ENCODE measurements around the gene FRAT1.
A peak's percentile ranks its signal among the peaks of the same experiment; 100 is the strongest.

FRAT1 gene

DNA sequence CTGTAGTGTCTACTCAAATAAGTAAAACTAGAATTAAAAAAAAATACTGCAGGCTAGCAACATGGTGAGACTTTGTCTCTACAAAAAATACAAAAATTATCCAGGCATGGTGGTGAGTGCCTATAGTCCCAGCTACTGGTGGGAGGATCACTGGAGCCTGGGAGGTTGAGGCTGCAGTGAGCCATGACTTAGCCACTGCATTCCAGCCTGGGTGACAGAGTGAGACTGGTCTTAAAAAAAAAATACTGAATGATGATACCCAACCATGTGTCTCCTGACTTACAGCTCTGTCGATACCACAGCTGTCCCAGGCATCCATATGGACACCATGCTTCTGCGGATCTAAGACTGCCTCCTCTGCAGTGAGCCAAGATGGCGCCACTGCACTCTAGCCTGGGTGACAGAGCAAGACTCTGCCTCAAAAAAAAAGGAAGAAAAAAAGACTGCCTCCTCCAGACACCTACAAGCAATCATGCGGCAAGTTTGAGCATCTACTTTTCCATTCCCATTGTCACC lies 7.9 kb upstream of the FRAT1 start:
- no peak for DNase-seq

DNA sequence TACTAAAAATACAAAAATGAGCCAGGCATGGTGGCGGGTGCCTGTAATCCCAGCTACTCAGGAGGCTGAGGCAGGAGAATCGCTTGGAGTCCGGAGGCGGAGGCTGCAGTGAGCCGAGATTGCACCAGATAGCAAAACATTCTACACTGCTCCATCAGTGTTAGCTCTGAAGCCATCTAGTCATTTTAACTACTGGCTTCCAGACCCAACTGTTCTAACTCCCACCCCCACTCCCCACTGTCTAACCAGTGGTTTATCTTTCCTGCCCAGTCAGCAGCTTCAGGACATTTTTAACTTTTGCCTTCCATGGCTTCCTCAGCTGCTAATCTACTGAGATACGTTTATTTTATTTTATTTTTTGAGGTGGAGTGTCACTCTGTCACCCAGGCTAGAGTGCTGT lies 6.2 kb upstream of the FRAT1 start:
- no peak for DNase-seq

DNA sequence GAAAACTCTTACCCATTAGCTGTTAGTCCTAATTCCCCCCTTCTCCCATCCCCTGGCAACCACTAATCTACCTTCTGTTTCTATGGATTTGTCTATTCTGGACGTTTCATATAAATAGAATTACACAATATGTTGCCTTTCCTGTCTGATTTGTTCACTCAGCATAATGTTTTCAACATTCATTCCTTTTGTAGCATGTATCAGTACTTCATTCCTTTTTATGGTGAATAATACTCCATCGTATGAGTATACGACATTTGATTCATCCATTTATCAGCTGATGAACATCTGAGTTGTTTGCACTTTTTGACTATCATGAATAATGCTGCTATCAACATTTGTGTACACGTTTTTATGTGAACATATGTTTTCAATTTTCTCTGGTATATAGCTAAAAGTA lies 4.4 kb upstream of the FRAT1 start:
- DNase-seq = no peak

DNA sequence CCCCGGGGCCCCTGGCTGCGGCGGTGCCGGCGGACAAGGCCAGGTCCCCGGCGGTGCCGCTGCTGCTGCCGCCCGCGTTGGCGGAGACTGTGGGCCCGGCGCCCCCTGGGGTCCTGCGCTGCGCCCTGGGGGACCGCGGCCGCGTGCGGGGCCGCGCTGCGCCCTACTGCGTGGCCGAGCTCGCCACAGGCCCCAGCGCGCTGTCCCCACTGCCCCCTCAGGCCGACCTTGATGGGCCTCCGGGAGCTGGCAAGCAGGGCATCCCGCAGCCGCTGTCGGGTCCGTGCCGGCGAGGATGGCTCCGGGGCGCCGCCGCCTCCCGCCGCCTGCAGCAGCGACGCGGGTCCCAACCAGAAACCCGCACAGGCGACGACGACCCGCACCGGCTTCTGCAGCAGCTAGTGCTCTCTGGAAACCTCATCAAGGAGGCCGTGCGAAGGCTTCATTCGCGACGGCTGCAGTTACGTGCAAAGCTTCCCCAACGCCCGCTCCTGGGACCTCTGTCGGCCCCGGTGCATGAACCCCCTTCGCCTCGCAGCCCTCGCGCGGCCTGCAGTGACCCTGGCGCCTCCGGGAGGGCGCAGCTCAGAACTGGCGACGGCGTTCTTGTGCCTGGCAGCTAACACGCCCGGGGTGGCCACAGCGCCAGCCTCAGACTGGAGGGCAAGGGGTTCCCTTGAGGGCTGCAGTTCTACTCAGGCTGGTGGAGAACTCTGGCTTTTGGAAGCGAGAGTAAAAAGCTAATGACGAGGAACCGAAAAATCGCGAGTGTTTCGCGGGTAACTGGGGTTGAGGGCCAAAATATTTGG lies 804 bp downstream of the FRAT1 start:
- DNase-seq = peak; percentile 26 to 44

DNA sequence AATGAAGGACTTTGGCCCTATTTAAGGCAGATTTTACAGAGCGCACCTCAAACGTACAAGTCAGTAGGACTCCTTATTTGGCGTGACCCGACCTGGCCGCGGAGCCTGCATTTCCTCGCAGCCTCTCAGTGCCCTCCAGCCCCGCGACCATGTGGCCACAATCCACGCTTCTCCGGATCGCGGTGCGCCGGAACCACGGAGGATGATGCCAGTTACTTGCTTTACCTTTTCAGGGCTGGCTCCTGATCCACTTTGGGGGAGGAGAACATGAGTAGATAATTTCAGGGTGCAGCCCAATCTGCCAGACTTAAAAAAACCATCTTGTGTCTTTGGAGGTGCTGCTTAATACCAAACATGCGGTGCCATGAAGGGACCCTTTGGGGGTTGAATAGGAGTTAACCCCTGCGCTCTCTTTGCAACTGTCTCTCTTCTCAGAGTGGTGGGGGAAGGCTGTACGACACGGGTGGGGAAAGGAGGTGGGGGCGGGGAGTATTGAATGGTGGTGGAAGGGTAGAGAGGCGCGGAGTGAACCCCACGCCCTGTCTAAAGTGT lies 1.5 kb downstream of the FRAT1 start:
- no peak for DNase-seq

DNA sequence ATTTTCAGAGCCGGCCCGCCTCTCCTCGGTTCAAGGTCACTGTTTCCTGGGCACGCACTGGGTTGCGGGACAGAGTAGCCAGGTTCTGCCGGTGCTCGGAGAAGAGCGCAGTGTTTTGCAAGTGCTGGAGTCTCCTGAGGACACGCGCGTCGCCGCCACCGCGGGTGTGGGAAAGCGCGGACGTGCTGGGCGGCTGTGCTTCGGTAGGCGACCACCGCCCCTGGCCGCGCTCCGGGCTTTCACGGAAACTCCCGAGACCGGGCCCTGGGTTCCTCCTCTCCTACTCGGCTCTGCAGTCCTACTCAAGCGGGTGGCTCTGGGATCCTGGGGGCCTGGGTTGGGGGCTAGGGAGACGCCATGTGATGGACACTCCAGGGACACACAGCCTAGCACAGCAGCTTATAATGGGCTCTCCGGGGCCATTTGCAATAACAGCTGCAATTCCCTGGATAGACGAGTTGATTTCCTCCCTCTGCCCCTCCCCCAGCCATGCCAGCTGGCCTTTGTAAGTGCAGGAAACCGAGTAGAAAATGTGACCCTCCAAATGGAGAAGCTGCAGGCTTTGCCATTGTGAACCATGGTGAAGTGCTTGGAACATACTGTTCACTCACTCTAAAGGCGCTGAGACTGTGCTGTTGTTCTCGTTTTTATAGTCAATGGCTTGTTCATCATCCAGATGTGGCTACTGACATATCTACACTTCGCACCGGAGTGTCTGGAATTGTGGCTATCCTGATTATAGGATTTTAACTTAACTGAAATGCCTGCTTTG lies 2.1 kb downstream of the FRAT1 start:
- DNase-seq = peak; percentile 4 to 14

DNA sequence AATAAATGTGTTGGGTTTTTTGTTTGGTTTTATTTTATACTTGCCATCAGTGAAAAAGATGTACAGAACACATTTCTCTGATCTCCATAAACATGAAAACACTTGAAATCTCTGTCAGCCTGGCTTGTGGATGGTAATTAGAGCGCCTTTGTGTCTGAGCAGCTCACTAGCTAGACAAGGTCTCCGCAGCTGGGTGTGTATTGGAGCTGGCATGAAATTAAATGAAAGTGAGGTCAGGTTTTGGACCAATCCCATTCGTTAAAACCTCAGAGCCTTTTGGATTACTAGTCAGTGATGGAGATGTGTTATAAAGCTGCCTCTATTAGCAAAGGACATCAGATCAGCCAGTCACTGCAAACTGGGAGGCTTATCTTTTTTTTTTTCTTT lies 2.7 kb downstream of the FRAT1 start:
- DNase-seq = no peak

DNA sequence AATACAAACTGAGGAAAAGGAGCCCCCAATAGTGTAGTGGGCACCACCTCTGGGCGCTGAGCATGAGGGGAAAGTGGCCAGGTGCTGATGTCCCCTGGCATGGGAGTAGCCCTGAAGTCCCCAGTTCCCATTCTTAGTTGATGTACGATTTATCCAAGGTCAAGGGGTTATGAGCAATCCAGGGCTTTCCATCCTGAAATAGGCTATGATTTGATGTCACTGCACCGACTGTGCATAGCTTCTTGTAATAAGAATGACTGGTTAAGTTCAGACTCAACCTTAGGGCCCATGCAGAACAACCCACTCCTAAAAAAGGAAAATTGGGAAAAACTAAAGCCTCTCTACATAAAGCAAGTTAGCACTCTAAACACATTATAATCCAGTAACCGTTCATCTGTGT lies 4.4 kb downstream of the FRAT1 start:
- no peak for DNase-seq

DNA sequence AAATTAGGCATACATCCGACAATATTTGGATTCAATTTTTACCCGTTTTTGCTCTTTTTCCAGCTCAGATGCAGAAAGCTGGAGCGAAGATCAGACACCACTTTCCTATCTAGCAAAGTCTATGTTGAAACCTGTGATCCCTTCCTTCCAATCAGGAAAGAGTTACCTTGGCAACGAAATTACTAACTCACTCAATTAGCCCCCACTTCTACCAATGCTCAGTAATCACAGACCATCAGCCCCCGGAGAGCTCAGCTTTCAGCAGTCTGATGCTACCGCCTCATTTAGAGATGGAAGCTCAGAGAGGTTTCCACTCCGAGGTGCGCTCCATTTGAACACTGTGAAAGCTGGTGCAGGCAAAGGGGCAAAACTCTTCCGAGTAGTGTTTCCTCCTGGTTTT lies 6.7 kb downstream of the FRAT1 start:
- no peak for DNase-seq

DNA sequence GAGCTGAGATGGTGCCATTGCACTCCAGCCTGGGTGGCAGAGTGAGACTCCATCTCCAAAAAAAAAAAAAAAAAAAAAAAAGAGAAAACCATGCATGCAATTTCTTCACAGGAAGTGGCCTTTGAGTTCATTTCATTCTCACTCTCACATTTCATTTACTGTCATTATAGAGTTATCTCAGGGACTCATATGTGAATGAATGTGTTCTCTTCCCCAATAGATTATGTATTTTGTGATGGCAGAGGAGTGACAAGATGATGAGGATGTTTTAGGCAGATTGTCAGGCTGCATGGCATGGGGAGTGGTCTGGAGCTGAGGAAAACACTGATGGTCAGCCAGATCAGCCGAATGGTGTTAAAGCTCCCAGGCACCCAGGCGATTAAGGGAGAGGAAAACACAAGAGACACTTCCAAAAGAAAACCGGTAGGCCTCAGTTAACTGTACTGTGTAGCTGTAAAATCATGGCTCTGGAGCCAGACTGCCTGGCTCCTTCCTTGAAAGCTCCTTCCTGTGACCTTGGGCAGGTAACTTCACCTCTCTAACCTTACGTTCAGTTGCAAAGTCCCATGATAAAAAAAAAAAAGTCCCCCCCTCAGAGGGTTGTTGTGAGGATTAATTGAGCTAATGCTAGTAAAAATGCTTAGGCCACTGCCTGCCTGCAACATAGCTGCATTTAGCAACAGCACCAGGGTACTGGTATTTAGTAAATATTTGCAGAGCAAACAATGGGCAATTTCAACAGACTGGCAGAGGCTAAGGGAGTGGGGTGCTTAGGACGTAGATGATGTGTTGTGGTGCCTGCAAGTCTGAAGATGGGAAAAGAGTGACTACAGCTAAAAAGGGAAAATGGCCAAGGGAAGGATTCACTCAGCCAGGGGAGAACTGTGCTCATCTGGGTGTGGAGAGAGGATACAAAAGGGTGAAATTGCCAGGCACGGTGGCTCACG lies 8.6 kb downstream of the FRAT1 start:
- no peak for DNase-seq

DNA sequence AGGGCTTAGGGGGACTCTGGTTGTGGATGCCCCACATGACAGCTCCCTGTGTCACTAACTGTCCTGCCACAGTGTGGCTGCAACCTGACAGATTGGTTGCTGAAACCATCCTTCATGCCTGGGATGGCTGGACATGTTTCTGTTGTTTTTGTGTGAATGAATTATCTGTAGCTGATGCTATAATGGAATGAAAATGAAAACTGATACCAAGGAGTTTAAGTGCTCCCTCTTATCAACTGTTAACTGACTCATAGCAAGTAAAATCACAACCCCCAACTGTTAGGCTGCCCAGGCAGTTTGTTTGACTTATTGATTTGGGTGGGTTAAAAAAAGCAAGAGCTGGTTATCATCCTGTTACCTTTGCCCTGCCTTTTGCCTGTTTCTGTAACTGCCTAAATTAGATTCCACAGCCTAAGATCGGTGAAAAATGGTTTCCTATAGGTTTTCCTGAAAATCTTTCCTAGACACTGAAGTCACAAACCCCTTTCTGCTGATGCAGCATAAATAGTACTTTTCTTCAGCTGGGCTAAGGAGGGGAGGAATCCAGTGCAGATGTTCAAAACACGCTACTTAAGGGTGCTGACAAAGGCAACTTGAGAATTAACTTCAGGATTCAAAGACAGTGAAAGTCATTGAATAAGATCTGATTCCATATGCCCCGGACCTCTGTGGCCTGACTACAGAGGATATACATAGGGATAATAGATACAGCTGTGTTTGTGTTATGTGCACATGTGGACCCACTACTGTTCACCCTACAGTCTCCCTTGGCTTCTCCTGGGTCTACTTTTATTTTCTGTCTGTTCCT lies 9.8 kb downstream of the FRAT1 start:
- DNase-seq = no peak

DNA sequence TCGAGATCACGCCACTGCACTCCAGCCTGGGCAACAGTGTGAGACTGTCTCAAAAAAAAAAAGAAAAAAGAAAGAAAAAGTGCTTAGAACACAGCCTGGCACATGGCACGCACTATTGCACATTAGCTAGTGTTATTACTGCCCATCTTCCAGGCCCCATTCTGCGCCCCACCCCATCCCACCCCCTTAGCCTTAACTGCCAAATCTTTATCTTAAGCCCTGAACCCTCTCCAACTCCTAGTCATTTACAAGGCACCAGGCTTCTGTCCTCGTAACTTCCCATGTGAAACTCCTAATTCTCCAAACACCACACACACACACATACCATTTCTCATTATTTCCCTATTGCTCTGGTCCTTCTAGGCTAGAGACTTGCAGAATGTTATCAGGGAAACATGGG lies 10.7 kb downstream of the FRAT1 start:
- no peak for DNase-seq

DNA sequence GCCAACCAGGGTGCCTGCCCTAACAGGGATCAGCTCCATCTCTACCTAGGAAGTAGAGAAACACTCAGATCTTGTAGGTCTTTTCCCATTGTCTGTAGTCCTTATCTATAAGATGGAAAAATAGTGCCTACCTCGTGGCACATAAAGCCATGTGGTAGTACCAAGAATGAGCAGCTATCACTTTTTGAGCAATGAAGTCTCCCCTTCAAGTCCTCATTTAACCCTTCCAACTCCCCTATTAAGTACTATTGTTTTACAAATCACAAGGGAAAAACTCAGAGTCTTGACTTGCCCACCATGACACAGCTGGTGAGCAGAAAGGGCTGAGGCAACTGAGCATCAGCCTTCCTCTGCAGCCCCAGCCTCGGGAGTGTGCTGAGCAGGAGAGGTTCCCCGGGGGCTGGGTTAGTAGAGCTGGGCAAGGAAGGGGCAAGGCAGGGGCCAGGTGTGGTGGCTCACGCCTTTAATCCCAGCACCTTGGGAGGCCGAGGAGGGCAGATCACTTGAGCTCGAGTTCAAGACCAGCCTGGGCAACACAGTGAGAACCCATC lies 12.2 kb downstream of the FRAT1 start:
- DNase-seq = no peak

DNA sequence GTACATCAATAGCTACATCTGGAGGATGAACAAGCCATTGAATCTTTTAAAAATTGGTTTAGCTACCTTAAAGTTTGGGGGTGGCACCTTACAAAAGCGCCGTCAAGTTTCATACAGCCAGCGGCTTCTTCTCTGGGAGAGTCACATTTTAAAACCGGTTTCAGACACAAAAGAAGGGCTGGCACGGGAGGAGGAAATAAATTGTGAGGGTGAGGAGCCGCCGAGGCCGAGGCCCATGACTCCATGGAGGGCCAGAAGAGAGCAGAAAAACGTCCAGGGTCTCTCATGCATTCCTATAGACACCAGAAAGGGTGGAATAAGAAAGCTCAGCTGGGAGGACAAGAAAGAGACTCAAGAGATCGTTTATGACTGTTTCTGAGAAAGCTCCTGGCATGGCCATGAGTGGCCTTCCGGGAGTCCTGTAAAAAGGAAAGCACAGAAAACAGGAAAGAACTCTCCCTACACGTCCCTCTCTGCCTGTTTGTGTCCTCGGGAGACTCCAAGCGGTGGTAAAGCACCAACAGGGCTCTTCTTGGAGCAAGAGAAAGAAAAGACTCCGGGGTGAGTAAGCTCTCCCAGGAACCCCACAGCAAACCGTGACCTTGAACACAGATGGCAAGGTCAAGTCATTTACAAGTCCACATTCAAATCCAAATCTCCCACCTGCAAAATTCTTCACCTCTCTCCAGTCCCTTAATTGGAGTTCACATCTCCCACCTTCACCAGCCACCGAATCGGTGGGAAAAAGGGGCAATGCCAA lies 13.7 kb downstream of the FRAT1 start:
- no peak for DNase-seq

DNA sequence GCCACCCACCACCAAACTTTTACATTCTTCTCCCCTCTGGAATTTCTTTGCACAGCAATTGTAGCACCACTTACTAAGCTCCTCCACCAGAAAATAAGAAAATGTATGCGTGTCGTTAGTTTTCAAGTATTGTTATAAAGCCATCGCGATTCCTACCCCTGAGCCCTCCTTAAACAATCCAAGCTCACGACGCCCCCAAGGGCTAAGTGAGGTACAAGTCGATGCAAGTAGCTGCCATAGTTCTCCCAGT lies 14.2 kb downstream of the FRAT1 start:
- DNase-seq = peak in 1 of 2 donors; percentile 43

DNA sequence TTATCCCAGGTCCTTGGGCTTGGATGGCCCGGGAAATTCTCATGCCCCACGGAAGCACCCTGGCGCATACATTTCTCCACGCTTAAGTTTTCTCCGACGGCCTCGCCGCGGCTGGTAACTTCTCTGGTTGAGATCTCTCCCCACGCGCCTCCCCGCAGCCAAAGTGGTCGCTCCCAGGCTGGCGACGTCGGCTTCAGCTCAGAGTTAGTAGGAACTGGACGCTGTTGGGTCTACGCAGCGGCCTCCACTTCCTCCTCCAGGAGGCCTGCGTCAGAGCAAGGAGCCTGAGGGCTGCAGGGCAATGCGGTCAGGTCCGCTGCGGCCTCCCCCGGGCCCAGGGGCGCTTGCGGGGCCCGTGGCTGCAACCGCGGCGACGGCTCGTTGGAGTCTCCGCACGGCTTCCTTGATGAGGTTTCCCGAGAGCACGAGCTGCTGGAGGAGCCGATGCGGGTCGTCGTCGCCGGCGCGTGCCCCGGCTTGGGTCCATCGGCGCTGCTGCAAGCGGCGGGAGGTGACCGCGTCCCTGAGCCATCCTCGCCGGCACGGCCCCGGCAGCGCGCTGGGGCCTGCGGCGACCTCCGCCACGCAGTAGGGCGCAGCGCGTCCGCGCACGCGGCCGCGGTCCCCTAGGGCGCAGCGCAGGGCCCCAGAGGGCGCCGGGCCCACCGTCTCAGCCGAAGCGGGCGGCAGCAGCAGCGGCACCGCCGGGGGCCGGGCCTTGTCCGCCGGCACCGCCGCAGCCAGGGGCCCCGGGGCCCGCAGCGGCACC lies 14.7 kb downstream of the FRAT1 start:
- peak; percentile 38 to 43 for DNase-seq

DNA sequence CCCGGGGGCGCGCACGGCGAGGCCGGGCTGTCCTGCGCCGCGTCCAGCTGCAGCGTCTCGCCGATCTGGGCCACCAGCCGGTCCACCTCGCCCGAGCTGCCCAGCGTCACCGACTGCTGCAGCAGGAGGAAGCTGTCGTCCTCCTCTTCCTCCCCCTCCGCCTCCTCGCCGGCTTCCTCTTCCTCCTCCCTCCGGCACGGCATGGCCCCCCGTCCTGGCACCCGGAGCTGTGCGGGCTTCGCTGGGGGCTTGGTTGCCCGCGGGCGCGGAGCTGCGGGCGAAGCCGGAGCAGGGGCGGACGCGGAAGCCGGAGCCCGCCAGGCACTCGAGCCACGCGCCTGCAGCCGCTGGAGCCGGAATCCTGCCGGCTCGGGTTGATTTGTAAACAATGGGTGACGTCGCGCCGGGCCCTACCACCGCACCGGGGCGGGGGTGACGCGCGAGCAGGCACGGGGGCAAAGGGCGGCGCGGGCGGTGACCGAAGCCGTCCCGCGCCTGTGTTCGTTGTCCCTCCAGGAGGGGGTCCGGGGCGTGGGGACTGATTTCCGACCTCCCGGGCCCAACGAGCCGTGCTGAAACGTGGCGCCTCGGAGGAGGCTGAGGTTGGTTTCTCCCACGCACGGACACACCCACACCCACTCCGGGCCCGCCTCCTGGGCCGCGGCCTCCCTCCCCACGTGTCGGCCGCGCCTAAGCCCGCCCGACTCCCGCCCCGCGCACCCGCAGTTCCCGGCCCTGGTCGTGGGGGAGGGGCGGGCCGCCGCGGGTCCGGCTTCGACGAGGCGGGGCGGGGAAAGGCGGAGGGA lies 15.5 kb downstream of the FRAT1 start, which contains the start of gene FRAT2:
Gene FRAT2, minus strand, starts transcription at position 360 of the 806 bp plus-strand sequence. Its CDS starts 157 bp downstream, at position 203.
- peak; percentile 64 to 92 for DNase-seq

DNA sequence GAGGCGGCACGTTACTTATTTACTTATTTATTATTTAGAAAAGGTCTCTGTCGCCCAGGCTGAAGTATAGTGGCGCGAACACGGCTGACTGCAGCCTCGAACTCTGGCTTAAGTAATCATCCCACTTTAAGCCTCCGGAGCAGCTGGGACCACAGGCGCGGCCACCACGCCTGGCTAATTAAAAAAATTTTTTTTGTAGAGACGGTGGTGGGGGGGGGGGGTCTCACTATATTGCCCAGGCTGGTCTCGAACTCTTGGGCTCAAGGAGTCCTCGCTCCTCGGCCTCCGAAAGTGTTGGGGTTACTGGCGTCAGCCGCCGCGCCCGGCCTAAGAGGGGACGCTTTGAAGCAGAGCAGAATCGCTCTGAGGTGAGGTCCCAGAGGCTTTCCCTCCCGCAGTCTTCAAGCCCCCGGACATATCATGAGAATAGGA lies 16.1 kb downstream of the FRAT1 start:
- no peak for DNase-seq

DNA sequence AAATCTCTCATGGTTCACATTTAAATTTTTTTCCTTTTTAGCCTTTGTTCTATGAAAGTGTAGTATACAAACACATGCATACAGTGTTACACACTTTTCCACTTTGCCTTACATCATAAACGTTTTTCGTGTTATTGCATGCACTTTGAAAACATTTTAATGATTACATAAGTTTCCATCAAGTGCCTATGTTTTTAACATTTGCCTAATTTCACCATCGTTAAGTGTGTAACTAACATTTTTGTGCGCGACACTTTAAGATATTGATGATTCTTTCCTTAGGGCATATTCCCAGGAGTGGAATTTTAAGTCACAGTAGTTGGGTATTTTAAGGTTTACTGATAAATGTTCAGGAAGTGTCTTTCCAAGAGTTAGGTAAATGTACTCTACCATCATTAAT lies 16.9 kb downstream of the FRAT1 start:
- DNase-seq = no peak

Measured in bone marrow (tissue), 2 donors.